Measurements from ENCODE around the gene GALNTL6.
"Not testable (repeated sequence)": the region's sequence is repeated elsewhere in the genome, so short reads cannot be mapped to it uniquely, and the experiment has no call there.

Gene GALNTL6

GRCh38 chr4:173041482-173041881 lies 1228.3 kb downstream of the GALNTL6 start:
- DNase-seq = no peak

DNA sequence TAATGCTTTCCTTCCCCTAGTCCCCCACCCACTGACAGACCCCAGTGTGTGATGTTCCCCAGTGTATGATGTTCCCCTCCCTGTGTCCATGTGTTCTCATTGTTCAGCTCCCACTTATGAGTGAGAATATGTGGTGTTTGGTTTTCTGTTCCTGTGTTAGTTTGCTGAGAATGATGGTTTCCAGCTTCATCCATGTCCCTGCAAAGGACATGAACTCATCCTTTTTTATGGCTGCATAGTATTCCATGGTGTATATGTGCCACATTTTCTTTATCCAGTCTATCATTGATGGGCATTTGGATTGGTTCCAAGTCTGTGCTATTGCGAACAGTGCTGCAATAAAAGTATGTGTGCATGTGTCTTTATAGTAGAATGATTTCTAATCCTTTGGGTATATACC lies 1228.9 kb downstream of the GALNTL6 start:
- not testable (repeated sequence) for DNase-seq

DNA sequence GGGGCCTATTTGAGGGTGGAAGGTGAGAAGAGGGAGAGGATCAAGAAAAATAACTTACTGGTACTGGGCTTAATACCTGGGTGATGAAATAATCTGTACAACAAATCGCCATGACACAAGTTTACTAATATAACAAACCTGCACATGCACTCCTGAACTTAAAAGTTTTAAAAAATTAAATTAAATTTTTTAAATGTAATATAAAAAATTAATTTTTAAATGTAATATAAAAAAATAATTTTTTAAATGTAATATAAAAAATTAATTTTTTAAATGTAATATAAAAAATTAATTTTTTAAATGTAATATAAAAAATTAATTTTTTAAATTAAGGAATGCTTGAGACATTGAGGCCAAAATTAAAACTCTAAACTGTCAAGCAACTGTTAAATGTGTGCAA lies 1231.1 kb downstream of the GALNTL6 start:
- DNase-seq = no peak

GRCh38 chr4:173045571-173045970 lies 1232.4 kb downstream of the GALNTL6 start:
- DNase-seq = no peak

DNA sequence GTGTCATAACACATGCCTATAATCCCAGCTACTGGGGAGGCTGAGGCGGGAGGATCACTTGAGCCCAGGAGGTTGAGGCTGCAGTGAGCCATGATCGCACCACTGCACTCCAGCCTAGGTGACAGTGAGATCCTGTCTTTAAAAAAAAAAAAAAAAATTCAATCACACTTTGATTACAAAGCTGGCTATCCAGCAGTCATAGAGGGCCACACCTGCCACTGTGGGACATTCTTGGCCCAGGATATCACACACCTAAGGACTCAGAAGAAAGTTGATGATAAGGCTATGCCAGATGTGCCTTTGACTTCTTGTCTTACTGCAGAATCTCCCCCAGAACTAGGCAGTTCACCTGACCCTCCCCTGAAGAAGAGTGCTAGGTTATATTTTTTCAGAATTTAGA lies 1232.9 kb downstream of the GALNTL6 start:
- no peak for DNase-seq

DNA sequence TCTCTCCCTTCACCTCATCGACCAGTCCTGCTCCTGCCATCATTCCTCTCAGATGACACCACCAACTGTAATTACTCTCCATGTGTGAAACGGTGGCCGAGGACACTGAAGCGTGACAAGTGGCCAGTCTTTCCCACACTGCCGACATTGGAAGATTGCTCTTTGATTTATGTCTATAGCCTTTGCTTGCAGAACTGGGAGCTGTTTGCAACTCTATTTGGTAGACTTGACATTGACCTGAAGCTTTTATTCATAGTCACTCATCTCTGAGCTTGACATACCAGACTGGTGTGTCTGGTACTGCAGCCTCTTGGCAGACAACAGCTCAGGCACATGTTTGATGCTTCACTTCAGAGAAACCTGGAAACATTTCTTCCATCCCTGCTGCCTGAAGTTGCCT lies 1233.6 kb downstream of the GALNTL6 start:
- DNase-seq = no peak

DNA sequence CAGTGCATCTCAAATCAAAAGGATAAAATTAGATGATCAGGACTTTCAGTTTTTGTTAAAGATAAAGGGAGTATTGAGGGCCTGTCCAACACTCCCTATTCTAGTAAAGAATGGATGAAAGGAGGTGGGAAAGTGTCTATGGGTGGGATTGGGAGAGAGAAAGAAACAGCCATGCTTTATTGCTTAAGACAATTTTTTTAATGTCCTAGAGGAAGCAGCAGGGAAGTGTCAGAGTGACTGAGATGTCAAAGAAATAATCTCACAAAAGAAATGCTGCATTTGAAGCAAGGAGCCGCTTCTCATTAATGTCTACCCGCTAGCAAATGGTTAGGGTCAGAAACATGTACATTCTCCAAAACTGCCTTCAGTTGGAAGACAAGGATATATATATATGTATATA lies 1238.0 kb downstream of the GALNTL6 start:
- no peak for DNase-seq

GRCh38 chr4:173051716-173052115 lies 1238.5 kb downstream of the GALNTL6 start:
- no peak for DNase-seq

DNA sequence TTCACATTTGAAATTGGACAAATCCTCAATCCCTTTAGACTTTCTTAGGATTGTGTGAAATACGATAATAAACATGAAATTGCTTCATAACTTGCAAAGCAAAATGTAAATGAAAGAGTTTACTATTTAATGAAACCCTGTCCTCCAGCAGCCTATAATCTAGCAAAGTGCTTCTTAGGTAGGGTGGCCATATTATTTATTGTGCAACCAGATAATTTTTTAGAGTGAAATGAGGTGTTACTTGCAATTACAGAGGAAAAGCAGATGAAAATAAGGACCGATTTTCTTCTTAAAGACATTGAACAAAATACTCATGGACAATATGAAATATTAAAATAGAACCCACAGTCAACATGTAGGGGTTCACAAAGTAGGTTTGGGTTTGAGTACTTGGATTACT lies 1239.2 kb downstream of the GALNTL6 start:
- no peak for DNase-seq

DNA sequence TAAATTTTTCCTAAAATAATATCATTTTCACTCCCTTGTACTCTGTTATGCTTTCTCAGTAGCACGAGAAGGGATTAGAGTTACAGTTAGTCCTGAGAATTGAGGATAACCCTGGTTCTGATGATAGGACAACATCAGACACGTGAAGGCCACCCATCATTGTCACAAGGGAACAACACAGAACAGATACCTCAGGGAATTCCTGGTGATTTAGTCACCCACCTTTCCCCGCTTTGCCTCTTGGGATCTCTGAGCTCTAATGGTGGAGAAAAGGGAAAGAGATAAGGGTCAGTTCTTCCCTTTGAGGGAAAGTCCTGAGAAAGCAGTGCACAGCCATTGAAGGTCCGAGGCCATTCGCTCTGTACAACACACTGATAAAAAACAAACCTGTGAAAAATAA lies 1243.1 kb downstream of the GALNTL6 start:
- no peak for DNase-seq

DNA sequence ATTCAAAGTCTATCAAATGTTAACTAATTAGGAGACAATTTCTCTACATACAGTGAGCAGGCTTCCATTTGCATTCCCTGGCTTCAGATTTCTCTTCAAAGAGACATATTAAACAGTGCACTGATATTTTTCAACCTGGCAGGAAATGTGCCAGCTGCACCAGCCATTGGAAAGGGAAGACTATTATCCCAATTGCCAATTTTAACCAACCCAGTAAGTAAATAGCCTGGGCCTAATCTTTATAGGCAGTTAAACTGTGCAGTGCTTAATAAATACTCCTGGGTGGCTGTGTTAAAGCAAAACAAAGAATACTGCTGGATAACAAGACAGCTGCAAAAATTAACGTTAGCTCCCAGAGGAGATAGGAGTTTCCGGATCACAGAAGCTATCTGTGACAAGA lies 1243.5 kb downstream of the GALNTL6 start:
- no peak for DNase-seq

GRCh38 chr4:173057442-173057841 lies 1244.2 kb downstream of the GALNTL6 start:
- DNase-seq = no peak

- no peak for DNase-seq
Measured at GRCh38 chr4:173057901-173058300, 1244.7 kb downstream of the GALNTL6 start.

GRCh38 chr4:173061160-173061559 lies 1248.0 kb downstream of the GALNTL6 start:
- DNase-seq = no peak

- no peak for DNase-seq
Measured at GRCh38 chr4:173073939-173074500, 1260.8 kb downstream of the GALNTL6 start.

DNA sequence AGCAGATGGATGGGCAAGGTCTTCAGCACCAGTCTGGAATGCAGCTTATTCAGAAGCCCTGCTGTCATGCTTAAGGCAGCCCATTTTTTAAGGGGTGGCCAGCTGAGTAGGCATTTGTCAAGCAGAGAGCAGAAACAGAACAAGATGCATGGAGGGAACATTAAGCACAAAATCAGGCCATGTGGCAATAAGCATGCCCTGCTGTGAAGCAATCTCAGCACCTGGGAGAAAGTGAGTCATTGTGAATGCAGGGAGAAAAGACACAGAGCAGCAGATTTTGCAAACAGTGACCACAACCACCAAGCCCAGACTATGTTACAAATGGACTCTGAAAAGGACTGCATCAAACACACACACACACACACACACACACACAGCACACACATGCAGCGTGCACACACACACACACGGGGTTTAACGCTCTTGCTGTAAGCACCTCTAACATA lies 1261.3 kb downstream of the GALNTL6 start:
- DNase-seq = no peak

GRCh38 chr4:173076903-173077634 lies 1263.9 kb downstream of the GALNTL6 start:
- DNase-seq = no peak

DNA sequence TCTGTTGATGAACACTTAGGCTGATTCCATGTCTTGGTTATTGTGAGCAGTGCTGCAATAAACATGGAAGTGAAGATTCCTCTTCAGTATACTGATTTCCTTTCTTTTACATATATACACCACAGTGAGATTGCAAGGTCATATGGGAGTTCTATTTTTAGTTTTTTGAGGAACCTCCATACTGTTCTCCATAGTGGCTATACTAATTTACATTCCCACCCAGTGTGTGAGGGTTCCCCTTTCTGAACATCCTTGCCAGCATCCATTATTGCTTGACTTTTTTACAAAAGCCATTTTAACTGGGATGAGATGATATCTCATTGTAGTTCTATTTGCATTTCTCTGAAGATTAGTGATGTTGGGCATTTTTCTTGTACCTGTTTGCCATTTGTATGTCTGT lies 1274.9 kb downstream of the GALNTL6 start:
- no peak for DNase-seq

Measured in GDM1 (cell line).